ENCODE measurements around the gene LCE4A.

Gene LCE4A

GRCh38 chr1:152752225-152752624 is 44.3 kb downstream of the LCE4A start:
- H3K4me3 ChIP-seq (ENCODE audit: low read depth, low read length): no peak overlapping the region
- TF ChIP-seq, protein P1, sequence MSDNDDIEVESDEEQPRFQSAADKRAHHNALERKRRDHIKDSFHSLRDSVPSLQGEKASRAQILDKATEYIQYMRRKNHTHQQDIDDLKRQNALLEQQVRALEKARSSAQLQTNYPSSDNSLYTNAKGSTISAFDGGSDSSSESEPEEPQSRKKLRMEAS (IDR thresholded peaks at IDR 0.05; ENCODE audit: low read depth, low read length): no peak
- no peak for DNase-seq (ENCODE audit: low read depth)

GRCh38 chr1:152753586-152753985 is 45.6 kb downstream of the LCE4A start:
- DNase-seq (ENCODE audit: low read depth): no peak
- H3K4me3 ChIP-seq (ENCODE audit: low read depth, low read length): no peak overlapping the region
- TF ChIP-seq, protein P1 (IDR thresholded peaks at IDR 0.05; ENCODE audit: low read depth, low read length): no peak
- no peak for TF ChIP-seq POLR2A (IDR thresholded peaks at IDR 0.05; ENCODE audit: extremely low read depth, insufficient read length)
- TF ChIP-seq CTCF (IDR thresholded peaks at IDR 0.05; ENCODE audit: low read depth, low read length): no peak

DNA sequence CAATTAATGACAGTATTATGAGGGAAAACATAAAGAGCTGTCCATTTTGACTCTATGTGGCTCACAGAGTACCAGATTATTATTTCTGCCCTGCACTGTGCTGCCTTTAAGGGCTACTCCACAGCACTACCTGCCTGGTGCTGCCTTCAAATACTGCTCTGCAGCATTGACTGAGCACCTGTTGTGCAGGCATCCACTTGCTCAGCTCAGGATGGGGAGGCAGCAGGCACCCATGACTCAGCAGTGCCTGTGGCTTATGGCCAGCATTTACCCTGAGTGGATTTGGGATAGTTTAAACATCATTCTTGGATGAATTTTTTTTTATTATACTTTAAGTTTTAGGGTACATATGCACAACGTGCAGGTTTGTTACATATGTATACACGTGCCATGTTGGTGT is 48.9 kb downstream of the LCE4A start:
- TF ChIP-seq POLR2A (IDR thresholded peaks at IDR 0.05; ENCODE audit: extremely low read depth, insufficient read length) (no peak), CTCF (IDR thresholded peaks at IDR 0.05; ENCODE audit: low read depth, low read length) (no peak), MYC (IDR thresholded peaks at IDR 0.05; ENCODE audit: low read depth, low read length) (no peak)
- TF ChIP-seq, protein P1 (IDR thresholded peaks at IDR 0.05; ENCODE audit: low read depth, low read length): no peak
- no peak overlapping the region for H3K4me3 ChIP-seq (ENCODE audit: low read depth, low read length)
- DNase-seq (ENCODE audit: low read depth): no peak

- TF ChIP-seq CTCF (IDR thresholded peaks at IDR 0.05; ENCODE audit: low read depth, low read length): no peak
- no peak for TF ChIP-seq MYC (IDR thresholded peaks at IDR 0.05; ENCODE audit: low read depth, low read length)
- TF ChIP-seq POLR2A (IDR thresholded peaks at IDR 0.05; ENCODE audit: extremely low read depth, insufficient read length): no peak
- TF ChIP-seq, protein P1 (IDR thresholded peaks at IDR 0.05; ENCODE audit: low read depth, low read length): no peak
- no peak for DNase-seq (ENCODE audit: low read depth)
- H3K4me3 ChIP-seq (ENCODE audit: low read depth, low read length): no peak within 1 kb of the TSS
Observed at GRCh38 chr1:152757747-152758146, 49.8 kb downstream of the LCE4A start, which contains the start of gene KPRP. Gene KPRP, plus strand, starts transcription at chr1:152758025. Its CDS starts 1,564 bp downstream, at chr1:152759589.

DNA sequence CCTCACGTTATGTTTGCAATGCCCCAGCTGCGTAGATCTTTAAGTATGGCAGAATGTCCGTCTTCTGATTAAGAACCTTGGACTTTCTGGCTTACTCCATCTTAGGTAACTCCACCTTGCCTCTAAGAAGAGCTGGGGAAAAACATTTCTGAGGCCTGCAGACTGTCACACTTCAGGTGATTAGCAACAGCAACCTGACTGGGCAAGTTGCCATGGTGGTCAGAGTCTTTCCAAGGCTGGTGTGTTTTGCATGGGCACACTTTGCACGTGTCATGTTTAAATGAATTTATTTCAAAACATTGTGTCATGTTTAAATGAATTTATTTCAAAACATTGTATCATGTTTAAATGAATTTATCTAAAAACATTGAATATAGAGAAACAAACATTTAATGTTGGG is 50.7 kb downstream of the LCE4A start:
- TF ChIP-seq, protein P1 (IDR thresholded peaks at IDR 0.05; ENCODE audit: low read depth, low read length): no peak
- TF ChIP-seq POLR2A (IDR thresholded peaks at IDR 0.05; ENCODE audit: extremely low read depth, insufficient read length): no peak

More for the DNA sequence above, 50.7 kb downstream of the LCE4A start:
- H3K4me3 ChIP-seq (ENCODE audit: low read depth, low read length): no peak overlapping the region
- no peak for DNase-seq (ENCODE audit: low read depth)

Data from NB4 (cell line).